ENCODE data around the gene ASIP. TPM values are rescaled to one million over a fixed set of nuclear protein-coding genes. Genes with fewer than 3 reads are reported as not detected.
A peak's percentile ranks its signal among the peaks of the same experiment; 100 is the strongest.

Gene ASIP
- total RNA-seq, 1 experiment from 2014 or later = not detected

DNA sequence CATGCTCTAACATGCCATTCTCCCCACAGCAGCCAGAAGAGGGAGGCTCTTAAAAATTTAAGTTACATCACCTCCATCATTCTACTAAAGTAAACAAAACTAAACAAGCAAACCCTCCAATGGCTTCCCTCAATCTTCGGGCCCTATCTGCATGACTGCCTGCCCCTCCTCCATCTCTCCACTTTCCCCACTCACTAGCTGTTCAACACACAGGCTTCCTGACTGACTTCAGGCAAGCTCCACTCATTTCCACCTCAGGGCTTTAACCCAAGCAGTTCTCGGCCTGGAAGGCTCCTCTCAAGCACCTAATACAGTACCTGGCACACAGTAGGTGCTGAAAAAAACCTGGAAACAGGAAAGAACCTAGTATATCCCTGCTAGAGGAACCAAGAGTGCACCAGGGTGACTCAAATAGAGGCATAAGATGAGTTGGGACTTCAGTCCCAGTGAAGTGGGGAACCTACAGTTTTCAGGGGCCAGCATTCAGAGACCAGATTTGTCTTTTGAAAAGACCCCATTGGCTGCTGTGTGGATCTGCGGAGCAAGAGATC is 59.1 kb downstream of the ASIP start:
- Histone ChIP-seq H2AFZ (ENCODE audit: low read length) (no peak overlapping the region), H3K27me3 (ENCODE audit: insufficient read depth, low read length) (no peaks in the 10 kb centered on the region), H3K23ac (ENCODE audit: insufficient read length, low read depth, low read length) (no peak overlapping the region), H2BK120ac (ENCODE audit: low read depth, low read length, poor library complexity, severe bottlenecking) (no peak overlapping the region), H4K20me1 (ENCODE audit: control insufficient read depth, insufficient read depth, insufficient read length) (no peaks in the 10 kb centered on the region), H2BK5ac (ENCODE audit: insufficient read length, low read length) (no peak overlapping the region), H3K18ac (ENCODE audit: insufficient read length, low read depth, low read length) (no peak overlapping the region), H3K23me2 (ENCODE audit: insufficient read length, low read depth, low read length, poor library complexity, severe bottlenecking) (peaks cover 5% of the 10 kb centered on the region), H3K9me3 (ENCODE audit: control insufficient read depth, low read depth, low read length) (no peaks in the 10 kb centered on the region), H3K79me2 (ENCODE audit: insufficient read depth, low read length) (peaks cover 38% of the 10 kb centered on the region; the same call in 1 of the 2 replicates), H2AK5ac (ENCODE audit: insufficient read length, low read length) (no peak overlapping the region), H3K14ac (ENCODE audit: insufficient read depth, low read length) (no peak overlapping the region), H3K27ac (ENCODE audit: insufficient read length, low read depth, low read length) (no peak overlapping the region), H2BK20ac (ENCODE audit: low read depth, low read length, poor library complexity, severe bottlenecking) (no peak overlapping the region), H3K9ac (ENCODE audit: extremely low read depth, insufficient read length, low read length) (no peak overlapping the region), H3T11ph (ENCODE audit: low read length) (no peak overlapping the region), H3K79me1 (ENCODE audit: insufficient read depth, low read depth, low read length, poor library complexity, severe bottlenecking) (peaks cover 7% of the 10 kb centered on the region), H4K8ac (replicated peaks; ENCODE audit: insufficient read length, low read depth, low read length) (no peak overlapping the region), H2BK12ac (ENCODE audit: insufficient read length, low read depth, low read length) (no peak overlapping the region), H3K56ac (ENCODE audit: insufficient read length, low read depth, low read length) (no peak overlapping the region), H2BK15ac (ENCODE audit: low read depth, low read length) (no peak overlapping the region), H4K91ac (ENCODE audit: insufficient read length, low read depth, low read length) (no peak overlapping the region), H3K4me2 (ENCODE audit: insufficient read depth, insufficient read length, low read length) (peak overlapping the region; percentile 4), H4K5ac (ENCODE audit: insufficient read length, low read depth, low read length) (no peak overlapping the region), H3K4me1 (ENCODE audit: insufficient read depth, low read length) (no peaks in the 10 kb centered on the region), H3K4ac (ENCODE audit: low read depth, low read length) (no peak overlapping the region)
- no CpG with 5 or more reads among the region's 3 CpGs for WGBS (ENCODE audit: extremely low coverage, insufficient read length, low lambda C conversion rate)
- TF ChIP-seq, protein P1, sequence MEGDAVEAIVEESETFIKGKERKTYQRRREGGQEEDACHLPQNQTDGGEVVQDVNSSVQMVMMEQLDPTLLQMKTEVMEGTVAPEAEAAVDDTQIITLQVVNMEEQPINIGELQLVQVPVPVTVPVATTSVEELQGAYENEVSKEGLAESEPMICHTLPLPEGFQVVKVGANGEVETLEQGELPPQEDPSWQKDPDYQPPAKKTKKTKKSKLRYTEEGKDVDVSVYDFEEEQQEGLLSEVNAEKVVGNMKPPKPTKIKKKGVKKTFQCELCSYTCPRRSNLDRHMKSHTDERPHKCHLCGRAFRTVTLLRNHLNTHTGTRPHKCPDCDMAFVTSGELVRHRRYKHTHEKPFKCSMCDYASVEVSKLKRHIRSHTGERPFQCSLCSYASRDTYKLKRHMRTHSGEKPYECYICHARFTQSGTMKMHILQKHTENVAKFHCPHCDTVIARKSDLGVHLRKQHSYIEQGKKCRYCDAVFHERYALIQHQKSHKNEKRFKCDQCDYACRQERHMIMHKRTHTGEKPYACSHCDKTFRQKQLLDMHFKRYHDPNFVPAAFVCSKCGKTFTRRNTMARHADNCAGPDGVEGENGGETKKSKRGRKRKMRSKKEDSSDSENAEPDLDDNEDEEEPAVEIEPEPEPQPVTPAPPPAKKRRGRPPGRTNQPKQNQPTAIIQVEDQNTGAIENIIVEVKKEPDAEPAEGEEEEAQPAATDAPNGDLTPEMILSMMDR (conservative IDR thresholded peaks at IDR 0.05) = no peak
- Mint-ChIP-seq H3K4me1 (peaks cover 4 to 7% of the 10 kb centered on the region in 2 experiments; a peak in 3 of 4 replicates), H3K9me3 (no peaks in the 10 kb centered on the region; a peak in 1 of 5 replicates), H3K36me3 (ENCODE audit: insufficient read depth in 1 of 3, low read depth in 3 of 3) (peaks cover 20 to 32% (median 23%) of the 10 kb centered on the region in 3 experiments), H3K27me3 (ENCODE audit: low read depth) (no peaks in the 10 kb centered on the region), H3K4me3 (no peak overlapping the region; a peak in 1 of 5 replicates), H3K27ac (no peak overlapping the region)
- no peak for DNase-seq

Data from H9 (cell line).